ENCODE data around the gene SUCLA2.

SUCLA2 gene

DNA sequence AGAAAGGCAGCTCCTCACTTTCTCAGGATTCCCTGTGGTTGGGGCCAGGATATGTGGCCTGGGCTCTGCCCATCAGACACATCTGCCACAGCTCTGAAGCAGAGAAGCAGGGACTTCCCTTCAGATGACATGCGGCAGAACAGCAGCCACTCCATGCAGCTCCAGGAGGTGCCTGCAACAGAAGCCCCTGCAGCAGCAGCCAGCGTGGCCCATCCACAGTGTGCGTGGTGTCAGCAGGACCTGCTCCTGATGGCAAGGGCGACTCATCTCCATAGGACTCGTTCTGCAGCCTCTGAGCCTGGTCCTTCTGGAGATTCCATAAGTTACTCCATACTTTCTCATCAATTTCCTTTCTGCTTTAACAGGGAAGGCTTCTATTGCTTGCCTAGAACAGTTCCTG is 105.0 kb downstream of the SUCLA2 start:
- no peak overlapping the region for H3K4me3 ChIP-seq (replicated peaks; ENCODE audit: low read depth, low read length)
- DNase-seq (ENCODE audit: low read depth) = no peak
- TF ChIP-seq, protein P1, sequence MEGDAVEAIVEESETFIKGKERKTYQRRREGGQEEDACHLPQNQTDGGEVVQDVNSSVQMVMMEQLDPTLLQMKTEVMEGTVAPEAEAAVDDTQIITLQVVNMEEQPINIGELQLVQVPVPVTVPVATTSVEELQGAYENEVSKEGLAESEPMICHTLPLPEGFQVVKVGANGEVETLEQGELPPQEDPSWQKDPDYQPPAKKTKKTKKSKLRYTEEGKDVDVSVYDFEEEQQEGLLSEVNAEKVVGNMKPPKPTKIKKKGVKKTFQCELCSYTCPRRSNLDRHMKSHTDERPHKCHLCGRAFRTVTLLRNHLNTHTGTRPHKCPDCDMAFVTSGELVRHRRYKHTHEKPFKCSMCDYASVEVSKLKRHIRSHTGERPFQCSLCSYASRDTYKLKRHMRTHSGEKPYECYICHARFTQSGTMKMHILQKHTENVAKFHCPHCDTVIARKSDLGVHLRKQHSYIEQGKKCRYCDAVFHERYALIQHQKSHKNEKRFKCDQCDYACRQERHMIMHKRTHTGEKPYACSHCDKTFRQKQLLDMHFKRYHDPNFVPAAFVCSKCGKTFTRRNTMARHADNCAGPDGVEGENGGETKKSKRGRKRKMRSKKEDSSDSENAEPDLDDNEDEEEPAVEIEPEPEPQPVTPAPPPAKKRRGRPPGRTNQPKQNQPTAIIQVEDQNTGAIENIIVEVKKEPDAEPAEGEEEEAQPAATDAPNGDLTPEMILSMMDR (IDR thresholded peaks at IDR 0.05; ENCODE audit: low read length, missing control alignments) = no peak

DNA sequence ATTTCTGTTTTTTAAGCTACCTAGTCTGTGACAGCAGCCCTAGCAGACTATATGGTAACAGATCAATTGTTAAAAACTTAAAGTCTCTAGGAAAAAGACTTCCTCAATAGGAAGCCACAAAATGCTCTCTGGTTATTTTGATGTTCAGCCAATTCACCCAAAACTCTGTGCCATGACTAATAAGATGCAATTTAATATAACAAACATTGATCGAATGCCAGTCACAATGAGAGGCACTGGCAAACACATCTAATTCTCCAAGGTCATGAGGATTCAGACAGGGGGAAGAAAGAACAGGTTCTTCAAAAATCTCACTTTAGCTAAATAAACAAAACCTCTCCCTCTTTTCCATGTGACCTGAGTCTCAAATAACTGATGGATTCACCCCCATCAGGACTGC is 107.5 kb downstream of the SUCLA2 start:
- no peak overlapping the region for H3K4me3 ChIP-seq (replicated peaks; ENCODE audit: low read depth, low read length)
- TF ChIP-seq, protein P1 (IDR thresholded peaks at IDR 0.05; ENCODE audit: low read length, missing control alignments) = no peak
- DNase-seq (ENCODE audit: low read depth) = no peak
